ENCODE data around the gene C11orf42. TPM values are rescaled to one million over a fixed set of nuclear protein-coding genes. Genes with fewer than 3 reads are reported as not detected.

Gene C11orf42
- total RNA-seq, result not detected in 2 replicates

GRCh38 chr11:6205366-6205765 is at the start of gene C11orf42:
TSS of gene C11orf42 (plus strand) at chr11:6205557. CDS start at chr11:6205616, 59 bp downstream.

GRCh38 chr11:6170226-6170625 is 35.1 kb upstream of the C11orf42 start, which contains the start of gene OR52B2:
TSS of gene OR52B2 (minus strand) at chr11:6170326. CDS start at chr11:6170326, 0 bp downstream.

GRCh38 chr11:6199174-6199810 is 6.1 kb upstream of the C11orf42 start, which contains the start of gene OR52W1:
TSS of gene OR52W1 (plus strand) at chr11:6199224. CDS start at chr11:6199224, 0 bp downstream.

GRCh38 chr11:6234387-6235107 is 29.2 kb downstream of the C11orf42 start, which contains the start of gene FHIP1B:
TSS of gene FHIP1B (minus strand) at chr11:6234636. CDS start at chr11:6224516, 10,120 bp downstream.

GRCh38 chr11:6238902-6239301 is 33.5 kb downstream of the C11orf42 start, which contains the start of gene CNGA4:
TSS of gene CNGA4 (plus strand) at chr11:6239089. CDS start at chr11:6239207, 118 bp downstream.

Other genes with a start within 250 kb of the C11orf42 start
- not detected in 2 replicates for gene OR56A5, start 237.1 kb upstream of the C11orf42 start, total RNA-seq
- gene OR52L1, start 218.6 kb upstream of the C11orf42 start, total RNA-seq, result not detected in 2 replicates
- gene OR56A4, start 198.6 kb upstream of the C11orf42 start, total RNA-seq, result not detected in 2 replicates
- gene OR56A1, start 174.8 kb upstream of the C11orf42 start, total RNA-seq, result not detected in 2 replicates
- not detected in 2 replicates for gene OR56B4, start 97.9 kb upstream of the C11orf42 start, total RNA-seq
- not detected in 2 replicates for gene OR52B2, start 35.2 kb upstream of the C11orf42 start, total RNA-seq
- not detected in 2 replicates for gene OR52W1, start 6.3 kb upstream of the C11orf42 start, total RNA-seq
- 19.0 and 32.3 TPM in 2 replicates for gene FHIP1B, start 29.1 kb downstream of the C11orf42 start, total RNA-seq
- gene CNGA4, start 33.5 kb downstream of the C11orf42 start, total RNA-seq, result not detected in 2 replicates
- gene CCKBR, start 54.3 kb downstream of the C11orf42 start, total RNA-seq, result not detected in 2 replicates
- gene CAVIN3, start 114.9 kb downstream of the C11orf42 start, total RNA-seq, result 281 and 346 TPM in 2 replicates
- gene SMPD1, start 184.9 kb downstream of the C11orf42 start, total RNA-seq, result 35.7 and 42.1 TPM in 2 replicates
- gene APBB1, start 213.5 kb downstream of the C11orf42 start, total RNA-seq, result 38.1 and 57.8 TPM in 2 replicates
- 0.33 and 0.67 TPM in 2 replicates for gene HPX, start 235.4 kb downstream of the C11orf42 start, total RNA-seq

Measured in vein endothelial cell (primary cell).